HG02610 (cell line): Measurements from ENCODE around the gene HOXB1.
"Not testable (repeated sequence)": the region's sequence is repeated elsewhere in the genome, so short reads cannot be mapped to it uniquely, and the experiment has no call there.

Experiments
- ATAC-seq: cut with Tn5 transposase; IDR thresholded peaks from one replicate; pipeline ENCODE4 v1.9.1; 2021; ENCODE audit warnings: mild to moderate bottlenecking, moderate library complexity; ENCODE audit not compliant: unreplicated experiment

The HOXB1 gene

DNA sequence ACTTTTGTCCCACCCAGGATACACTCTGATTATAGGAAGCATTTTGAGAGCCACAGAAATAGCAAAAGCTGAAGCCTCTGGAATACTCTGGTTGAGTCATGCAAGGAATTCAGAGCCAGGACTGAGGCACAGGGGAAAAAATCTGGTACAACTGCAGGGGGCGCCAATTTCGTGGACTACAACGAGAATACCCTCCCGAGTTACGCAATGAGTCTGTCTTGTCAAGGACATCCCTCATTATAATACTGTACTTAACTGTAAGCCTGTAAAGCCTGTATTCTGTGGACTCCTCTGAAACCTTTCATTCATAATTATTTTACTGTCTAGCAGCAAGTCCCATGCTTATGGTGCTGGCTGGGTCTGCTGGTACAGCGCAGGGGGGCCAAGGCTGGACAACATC is 7.8 kb downstream of the HOXB1 start:
- no peak for ATAC-seq

DNA sequence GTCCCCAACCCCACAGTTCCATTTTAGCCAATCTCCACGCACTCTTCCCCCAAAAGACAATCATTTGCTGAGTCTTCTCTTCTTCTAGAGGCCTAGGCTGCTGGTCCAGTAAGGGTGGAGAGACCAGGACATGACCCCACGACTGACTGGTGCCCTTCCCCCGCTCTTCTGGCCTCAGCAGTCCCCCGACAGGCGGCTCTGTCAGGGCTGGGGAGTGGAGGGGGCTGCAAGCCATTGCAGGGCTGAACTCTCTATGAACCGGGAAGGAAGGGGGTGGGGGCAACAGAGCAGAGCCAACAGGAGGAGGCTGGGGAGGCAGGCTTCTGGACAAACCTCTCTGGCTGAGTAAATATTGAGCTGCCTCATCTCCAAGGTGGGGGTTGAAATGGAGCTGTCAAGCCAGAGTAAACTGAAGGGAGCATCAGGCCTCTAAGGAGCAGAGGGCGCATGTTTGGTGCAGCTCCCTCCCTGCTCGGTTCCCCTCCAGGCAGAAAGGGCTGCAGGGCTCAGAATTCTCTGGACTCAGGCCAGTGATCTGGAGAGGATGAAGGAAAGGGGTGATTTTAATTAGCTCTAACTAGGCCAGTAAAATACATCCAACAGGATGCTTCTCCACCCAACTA is 8.7 kb downstream of the HOXB1 start:
- no peak for ATAC-seq

DNA sequence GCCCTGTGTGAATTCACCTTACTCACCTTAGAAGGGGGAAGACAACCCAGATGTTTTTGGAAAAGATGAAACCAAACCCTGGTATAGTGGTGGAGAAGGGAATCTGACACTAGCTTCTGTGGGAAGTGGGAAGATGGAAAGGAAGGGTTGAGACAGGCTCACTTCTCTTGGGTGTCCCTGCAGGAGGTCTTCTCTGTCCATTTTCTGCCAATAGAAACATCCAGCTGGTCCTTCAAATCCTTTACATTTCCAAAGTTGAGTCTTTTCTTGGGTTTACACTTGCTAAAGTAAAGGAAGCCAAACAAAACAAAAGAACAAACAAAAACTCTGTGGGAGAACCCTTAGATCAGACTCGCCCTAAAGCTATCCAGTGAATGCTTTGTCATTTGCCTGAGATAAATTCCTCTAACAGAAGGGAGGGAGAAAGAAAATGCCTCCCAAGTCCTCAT is 10.2 kb downstream of the HOXB1 start:
- no peak for ATAC-seq

DNA sequence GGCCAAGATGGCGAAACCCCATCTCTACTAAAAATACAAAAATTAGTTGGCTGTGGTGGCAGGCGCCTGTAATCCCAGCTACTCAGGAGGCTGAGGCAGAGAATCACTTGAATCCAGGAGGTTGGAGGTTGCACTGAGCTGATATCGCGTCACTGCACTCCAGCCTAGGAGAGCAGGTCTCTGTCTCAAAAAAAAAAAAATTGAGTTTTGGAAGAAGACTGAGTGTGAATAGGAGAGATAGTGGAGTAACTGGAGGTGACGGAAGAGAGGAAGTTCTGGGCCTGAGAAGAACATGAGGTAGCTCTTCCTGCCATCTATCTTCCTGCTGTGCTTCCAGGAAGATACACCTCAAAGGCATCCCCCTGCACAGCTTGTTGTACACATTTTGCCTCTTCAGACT is 11.4 kb downstream of the HOXB1 start:
- ATAC-seq, result no peak

DNA sequence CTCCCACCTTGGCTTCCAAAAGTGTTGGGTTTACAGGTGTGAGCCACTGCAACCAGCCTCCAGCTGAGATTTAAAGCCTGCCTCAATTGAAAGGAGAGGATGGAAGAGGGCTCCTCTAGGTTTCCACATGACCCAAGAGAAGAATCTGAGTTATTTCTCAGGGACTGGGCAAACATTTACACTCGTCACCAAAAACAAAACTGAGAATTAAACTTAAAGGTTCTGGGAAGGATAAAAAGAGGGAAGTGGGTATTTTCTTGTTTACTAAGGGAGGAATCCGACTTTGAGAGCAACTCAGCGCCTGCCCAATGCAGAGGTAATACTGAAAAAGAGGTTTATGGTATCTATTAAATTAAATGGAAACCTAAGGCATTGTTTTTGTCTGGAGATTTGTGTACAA is 13.3 kb downstream of the HOXB1 start:
- no peak for ATAC-seq

DNA sequence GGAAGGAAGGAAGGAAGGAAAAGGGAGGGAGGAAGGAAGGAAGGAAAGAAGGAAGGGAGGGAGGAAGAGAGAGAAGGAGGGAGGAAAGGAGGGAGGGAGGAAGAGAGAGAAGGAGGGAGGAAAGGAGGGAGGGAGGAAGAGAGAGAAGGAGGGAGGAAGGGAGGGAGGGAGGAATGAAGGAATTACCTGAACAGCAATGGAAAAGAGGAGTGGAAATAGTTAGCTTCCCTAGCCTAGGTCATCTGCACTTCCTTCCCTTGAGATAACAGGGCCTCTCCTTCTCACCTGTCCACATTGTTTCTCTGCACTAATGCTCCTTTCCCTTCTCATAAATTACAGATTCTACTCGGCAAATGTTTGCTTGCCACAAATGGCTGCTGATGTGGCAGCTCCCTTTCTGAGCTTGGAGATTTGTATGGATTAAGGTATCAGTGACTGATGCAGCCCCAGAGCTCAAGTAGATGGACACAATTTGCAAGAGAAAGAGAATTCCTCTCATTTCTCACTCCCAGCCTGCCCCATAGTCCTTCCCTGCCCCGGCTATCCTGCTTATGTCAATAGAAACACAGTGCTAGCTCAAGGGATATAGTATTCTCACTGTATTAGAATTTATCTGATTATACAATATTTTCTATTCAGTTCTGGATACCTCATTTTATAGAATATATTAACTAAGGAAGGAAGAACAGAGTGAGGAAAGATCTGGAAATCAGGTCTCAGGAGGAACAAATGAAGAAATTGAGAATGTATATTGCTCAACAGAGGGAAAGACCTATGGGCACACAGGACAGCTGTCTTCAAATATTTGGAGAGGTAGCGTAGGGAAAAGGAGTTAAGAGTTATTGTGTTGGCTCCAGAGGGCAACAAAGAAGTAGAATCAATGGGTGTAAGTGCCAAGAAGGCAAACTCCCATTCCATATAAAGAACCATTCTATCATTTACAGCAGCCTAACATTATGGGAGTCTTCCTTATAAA is 14.6 kb downstream of the HOXB1 start:
- no peak for ATAC-seq

DNA sequence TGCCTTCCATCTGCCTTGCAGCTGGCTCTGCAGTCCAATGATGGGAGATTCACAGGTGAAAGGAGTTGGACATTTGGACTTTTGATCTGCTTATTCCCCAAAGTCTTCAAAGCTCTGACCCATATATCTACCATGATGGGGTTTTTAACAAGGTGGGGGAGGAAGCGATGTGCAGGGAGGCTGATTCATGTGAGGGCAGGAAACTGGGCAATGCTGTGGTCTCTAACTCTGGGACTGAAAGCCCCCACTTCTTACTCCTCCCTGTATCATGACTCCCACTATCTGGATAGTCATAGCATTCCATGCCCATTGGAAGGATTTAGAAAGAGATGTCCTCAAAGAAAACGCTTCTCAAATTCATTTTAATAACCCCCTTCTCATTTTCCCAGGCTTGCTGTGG is 16.3 kb downstream of the HOXB1 start:
- ATAC-seq, result no peak

DNA sequence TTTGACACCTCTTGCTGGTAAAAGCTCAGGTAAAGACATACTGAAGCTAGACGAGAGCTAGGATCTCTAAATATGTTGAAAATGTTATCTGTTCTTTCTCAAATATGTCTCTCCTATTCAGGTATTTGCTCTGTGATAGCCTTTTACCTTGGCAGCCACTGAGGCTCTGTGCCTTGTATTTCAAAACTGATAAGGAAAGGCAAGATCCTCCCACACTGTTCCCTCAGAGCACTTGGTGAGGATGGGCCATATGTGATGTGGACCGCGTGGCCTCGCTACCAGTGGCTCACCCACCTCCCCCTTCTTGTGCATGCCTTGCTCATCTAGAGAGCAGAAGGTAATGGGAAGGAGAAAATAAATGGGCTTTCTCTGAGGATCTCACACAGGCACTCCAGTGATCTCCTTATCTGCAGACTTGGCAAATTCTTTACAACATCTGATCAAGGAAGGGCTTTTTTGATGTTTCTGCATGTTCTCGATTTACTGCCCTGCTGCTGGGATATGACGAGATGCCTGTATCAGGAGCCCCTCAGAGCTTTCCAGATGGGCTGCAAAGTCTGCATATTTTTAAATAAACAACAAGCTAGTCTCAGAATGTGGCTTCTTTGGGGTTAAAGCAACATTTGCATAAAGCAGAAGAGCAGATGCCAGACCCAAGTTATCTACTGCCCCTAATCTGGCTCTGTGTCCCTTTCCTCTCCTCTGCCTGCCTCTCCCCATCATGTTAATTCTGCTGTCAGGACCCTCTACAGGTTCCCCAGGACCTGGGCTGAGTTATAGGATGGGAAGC is 16.9 kb downstream of the HOXB1 start:
- ATAC-seq, result no peak

DNA sequence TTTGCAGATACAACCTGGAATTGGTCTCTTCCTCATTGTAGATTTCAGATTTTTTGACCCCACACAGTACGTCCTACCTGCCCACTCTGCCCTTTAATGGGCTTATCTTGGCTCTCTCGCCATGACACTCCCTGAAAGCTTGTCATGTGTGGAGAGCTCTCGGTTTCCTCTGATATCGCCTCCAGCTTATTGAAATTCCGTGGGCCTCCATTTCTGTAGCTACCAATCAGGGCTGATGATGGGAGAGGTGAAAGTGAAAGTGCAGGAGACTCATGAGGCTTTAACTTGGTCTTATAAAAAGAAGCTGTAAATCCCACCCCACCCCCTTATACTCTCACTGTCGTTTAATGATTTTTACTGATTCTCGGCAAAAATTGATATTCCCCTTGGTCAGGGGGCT is 17.7 kb downstream of the HOXB1 start:
- ATAC-seq, result no peak

DNA sequence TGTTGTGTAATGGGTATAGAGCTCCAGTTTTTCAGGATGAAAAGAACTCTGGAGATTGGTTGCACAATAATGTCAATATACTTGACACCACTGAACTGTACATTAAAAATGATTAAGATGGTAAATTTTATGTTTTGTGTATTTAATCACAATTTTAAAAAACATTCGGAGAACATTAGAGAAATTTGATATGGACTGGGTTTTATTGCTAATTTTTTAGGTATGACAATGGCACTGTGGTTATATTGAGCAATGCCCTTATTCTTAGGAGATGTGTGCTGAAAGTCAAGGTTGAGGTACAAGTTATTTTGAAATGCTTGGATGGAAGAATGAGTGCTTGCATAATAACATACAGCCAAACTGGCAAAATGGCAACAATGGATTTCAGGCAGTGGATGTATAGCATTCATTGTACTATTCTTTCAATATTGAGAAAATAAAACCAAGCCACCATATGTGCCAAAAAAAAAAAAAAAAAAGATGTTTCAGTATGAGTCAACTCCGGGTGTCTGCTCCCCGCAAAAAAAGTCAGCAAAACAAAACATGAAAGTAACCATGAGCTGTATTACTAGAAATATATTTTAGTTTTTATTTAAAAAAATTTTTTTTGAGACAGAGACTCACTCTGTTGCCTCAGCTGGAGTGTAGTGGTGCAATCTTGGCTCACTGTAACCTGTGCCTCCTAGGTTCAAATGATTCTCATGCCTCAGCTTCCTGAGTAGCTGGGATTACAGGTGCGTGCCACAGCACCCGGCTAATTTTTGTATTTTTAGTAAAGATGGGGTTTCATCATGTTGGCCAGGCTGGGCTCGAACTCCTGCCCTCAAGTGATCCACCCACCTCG is 19.8 kb downstream of the HOXB1 start:
- no peak for ATAC-seq

DNA sequence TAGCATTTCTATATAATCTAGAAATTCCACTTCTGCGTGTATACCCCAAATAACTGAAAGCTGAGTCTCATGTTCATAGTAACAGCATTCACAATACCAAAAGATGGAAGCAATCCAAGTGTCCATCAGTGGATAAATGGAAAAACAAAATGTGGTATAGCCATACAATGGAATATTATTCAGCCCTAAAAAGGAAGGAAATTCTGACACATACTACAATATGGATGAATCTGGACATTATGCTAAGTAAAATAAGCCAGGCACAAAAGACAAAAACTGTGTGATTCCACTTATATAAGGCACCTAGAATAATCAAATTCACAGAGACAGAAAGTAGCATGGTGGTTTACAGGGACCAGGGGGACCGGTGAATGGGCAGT is 20.4 kb downstream of the HOXB1 start:
- ATAC-seq, result no peak

DNA sequence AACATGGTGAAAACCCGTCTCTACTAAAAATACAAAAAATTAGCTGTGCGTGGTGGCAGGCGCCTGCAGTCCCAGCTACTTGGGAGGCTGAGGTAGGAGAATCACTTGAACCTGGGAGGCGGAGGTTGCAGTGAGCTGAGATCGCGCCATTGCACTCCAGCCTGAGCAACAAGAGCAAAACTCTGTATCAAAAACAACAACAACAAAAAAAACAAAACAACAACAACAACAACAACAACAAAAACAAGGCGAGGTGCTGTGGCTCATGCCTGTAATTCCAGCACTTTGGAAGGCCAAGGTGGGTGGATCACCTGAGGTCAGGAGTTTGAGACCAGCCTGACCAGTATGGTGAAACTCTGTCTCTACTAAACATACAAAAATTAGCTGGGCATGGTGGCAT is 21.1 kb downstream of the HOXB1 start:
- not testable (repeated sequence) for ATAC-seq

DNA sequence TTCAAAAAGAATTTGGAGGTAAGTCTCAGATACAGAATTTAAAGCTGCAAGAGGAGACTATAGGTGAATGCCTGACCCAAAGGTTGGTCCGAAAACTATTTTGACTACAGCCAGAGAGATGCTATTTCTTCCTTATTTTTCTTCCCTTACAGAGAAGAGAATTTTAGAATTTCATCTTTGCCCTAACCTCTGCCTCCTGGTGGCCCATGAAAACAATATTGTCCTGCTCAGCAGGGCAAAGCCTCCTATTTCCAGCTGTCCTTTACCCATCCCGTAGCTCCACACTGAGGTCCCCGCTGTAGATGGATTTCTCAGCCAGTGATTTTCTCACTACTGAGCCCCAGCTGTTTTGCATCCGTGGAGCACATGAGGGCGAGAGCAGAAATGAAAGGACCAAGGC is 24.6 kb downstream of the HOXB1 start:
- ATAC-seq, result no peak

DNA sequence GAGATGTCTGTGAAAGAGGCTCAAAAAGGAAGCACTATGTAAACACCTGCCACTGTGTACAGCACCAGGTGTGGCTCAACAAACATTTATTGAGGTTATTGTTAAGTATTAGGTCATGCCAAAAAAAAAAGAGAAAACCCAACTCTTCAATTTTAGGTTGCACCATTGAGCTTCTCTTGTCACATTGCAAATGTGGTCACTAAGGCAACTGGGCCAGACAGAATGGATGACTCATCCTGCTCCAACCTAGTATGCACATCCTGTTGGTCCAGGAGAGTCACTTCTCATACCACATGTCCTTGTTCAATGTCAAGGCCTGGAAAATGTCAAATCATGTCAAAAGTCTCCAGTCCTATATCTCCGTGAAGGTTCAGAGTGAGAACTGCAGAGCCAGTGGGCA is 25.0 kb downstream of the HOXB1 start:
- ATAC-seq, result peak; percentile 98

DNA sequence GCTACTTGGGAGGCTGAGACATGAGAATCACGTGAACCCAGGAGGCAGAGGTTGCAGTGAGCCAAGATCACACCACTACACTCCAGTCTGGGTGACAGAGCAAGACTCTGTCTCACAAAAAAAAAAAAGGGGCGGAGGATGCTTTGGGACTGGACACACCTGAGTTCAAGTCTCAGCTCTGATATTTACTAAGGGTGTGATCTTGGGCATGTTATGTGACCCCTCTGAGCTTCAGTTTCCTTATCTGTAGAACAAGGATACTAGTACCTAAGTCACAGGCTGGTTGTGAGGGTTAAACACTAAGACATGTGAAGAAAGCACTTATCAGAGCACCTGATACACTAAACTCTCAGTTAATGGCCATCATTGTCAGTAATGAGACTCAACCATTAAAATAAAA is 25.9 kb downstream of the HOXB1 start:
- ATAC-seq, result no peak

DNA sequence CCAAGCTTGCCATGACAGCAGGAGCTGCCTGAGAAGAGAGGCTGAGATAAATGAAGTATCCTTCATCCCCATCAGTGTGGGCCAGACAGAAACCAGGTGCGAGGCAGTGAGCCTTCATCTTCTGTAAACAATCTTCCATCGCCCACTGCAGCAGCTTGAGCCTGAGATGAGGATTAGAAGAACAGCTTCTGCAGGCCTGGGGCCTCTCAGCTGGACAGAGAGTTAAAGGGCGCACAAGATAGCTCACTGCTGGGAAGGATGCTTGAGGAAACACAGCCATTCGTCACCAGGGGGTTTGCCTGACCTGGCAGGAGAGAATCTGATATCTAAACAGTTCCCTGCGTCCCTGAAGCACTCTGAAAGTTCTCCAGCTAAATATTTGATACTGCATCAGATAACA is 27.1 kb downstream of the HOXB1 start:
- ATAC-seq, result no peak

DNA sequence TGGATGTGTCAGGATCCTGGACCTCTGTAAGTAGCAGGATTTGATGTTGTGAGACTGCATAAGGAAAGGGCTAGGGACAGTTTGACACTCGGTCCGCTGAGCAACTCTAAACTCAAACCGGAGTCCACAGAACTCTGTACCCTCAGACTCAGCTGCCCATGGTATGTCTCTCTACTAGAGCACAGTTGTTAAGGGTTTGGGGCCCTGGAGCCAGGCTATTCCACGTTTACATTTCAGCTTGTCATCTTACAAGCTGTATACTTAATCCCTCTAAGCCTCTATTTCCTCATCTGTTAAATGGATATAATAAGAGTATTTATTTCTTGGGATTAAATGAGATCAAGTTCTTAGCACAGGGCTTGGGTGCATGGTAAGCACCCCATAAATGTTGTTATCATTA is 27.9 kb downstream of the HOXB1 start:
- no peak for ATAC-seq

DNA sequence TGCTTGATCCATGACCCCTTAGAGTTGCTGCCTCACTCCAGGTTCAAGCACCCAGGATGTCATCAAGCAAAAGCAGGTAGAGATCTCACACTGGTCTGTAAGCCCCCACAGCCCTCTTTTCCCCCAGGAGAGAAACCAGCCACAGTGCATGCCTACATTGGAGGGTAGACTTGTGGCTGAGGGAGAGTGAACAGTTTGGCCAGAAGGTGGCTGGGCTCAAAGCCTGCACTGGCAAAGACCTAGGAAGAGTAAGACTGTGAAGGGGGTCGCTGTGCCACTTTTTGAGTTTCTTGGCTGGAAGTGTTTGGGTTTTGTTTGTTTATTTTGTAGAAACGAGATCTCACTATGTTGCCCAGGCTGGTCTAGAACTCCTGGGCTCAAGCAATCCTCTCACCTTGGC is 28.5 kb downstream of the HOXB1 start:
- no peak for ATAC-seq

DNA sequence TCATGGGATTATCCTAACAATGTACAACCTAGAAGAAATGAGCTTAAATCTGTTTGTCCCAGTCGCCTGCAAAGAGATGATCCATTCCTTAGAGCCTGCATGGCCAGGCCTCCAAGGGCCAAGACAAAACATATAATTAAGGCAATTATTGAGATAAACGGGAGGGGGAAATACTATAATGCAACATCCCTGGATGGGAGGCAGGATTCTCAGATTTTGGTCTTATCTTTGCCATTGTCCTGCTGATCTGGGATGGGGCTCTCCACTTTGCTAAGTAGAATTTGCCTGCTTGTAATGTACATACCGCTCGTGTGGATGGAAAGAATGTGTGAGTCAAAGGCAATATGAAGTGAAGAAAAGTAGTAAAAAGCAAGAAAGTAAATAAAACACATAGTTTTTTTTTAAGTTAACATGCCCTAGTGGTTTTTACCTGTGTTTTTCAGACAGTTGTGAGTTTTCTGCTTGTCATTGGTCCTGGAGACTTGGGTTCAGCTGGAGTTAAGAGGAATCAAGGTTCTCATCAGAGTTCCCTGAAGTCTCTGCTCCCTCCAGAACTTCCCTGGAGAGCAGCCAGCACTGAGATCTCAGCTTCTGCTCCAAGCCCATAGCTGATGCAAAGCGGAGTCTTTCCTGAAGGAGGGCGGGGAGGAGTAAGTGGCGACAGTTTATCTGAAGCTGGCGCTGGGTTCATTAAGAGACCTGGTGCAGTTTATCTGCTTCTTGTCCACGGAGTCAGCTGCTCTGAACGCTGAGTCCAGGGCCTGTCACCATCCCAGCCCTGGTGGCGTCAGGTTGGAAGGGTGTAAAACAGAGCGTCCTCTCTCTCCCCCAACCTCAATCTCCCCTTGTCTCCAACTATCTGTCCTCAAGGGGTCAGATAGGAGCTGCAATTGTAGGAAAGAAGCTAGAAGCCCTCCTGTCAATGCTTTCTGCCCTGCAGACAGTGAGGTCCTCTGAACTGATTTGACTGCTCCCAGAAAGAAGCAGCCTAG is 30.1 kb downstream of the HOXB1 start:
- ATAC-seq, result no peak
